HEK293 (cell line): ENCODE results near the gene S100B.
A peak's percentile ranks its signal among the peaks of the same experiment; 100 is the strongest.

Source experiments
- FEZF1 ChIP-seq: fragments of 450-650 bp; formaldehyde crosslinking; IDR thresholded peaks from 2 replicates; pipeline ENCODE4 v1.5.1; 2016; ENCODE audit warnings: missing biosample characterization, missing genetic modification characterization
- MYNN ChIP-seq: fragments of 450-650 bp; formaldehyde crosslinking; IDR thresholded peaks from 2 replicates; pipeline ENCODE4 v1.5.1; 2016; ENCODE audit warnings: missing biosample characterization, missing genetic modification characterization, borderline replicate concordance
- MZF1 ChIP-seq: fragments of 450-650 bp; formaldehyde crosslinking; IDR thresholded peaks from 2 replicates; pipeline ENCODE4 v1.5.1; 2017; ENCODE audit warnings: missing biosample characterization, missing genetic modification characterization, borderline replicate concordance
- PRDM1 ChIP-seq: fragments of 450-650 bp; formaldehyde crosslinking; IDR thresholded peaks from 2 replicates; pipeline ENCODE4; 2016; ENCODE audit warnings: missing biosample characterization, missing genetic modification characterization
- ZBTB1 ChIP-seq: fragments of 450-650 bp; formaldehyde crosslinking; IDR thresholded peaks from 2 replicates; pipeline ENCODE4 v1.5.1; 2016; ENCODE audit warnings: missing biosample characterization, missing genetic modification characterization
- ZEB2 ChIP-seq: fragments of 450-650 bp; formaldehyde crosslinking; IDR thresholded peaks from 2 replicates; pipeline ENCODE4 v1.5.1; 2016; ENCODE audit warnings: missing biosample characterization, missing genetic modification characterization
- ZNF121 ChIP-seq: fragments of 450-650 bp; formaldehyde crosslinking; IDR thresholded peaks from 2 replicates; pipeline ENCODE4 v1.5.1; 2016; ENCODE audit warnings: missing biosample characterization, missing genetic modification characterization
- ZNF341 ChIP-seq: fragments of 450-650 bp; formaldehyde crosslinking; IDR thresholded peaks from 2 replicates; pipeline ENCODE4; 2016; ENCODE audit warnings: low read depth, missing biosample characterization, missing genetic modification characterization
- ZNF416 ChIP-seq: fragments of 450-650 bp; formaldehyde crosslinking; IDR thresholded peaks from 2 replicates; pipeline ENCODE4 v1.5.1; 2016; ENCODE audit warnings: missing biosample characterization, missing genetic modification characterization
- ZNF521 ChIP-seq: fragments of 450-650 bp; formaldehyde crosslinking; IDR thresholded peaks from 2 replicates; pipeline ENCODE4 v1.5.1; 2017; ENCODE audit warnings: missing biosample characterization, mild to moderate bottlenecking, missing genetic modification characterization
- ZNF544 ChIP-seq: fragments of 450-650 bp; formaldehyde crosslinking; IDR thresholded peaks from 2 replicates; pipeline ENCODE4 v1.5.0; 2017; ENCODE audit warnings: missing biosample characterization, missing genetic modification characterization
- ZNF76 ChIP-seq: fragments of 450-650 bp; formaldehyde crosslinking; IDR thresholded peaks from 2 replicates; pipeline ENCODE4; 2016; ENCODE audit warnings: low read depth, missing biosample characterization, missing genetic modification characterization, borderline replicate concordance
- ZNF791 ChIP-seq: fragments of 450-650 bp; formaldehyde crosslinking; IDR thresholded peaks from 2 replicates; pipeline ENCODE4 v1.5.1; 2016; ENCODE audit warnings: missing biosample characterization, missing genetic modification characterization
- TF ChIP-seq, protein P1 (sequence below): fragments of 450-650 bp; formaldehyde crosslinking; IDR thresholded peaks from 2 replicates; pipeline ENCODE4 v1.5.1; 2016; ENCODE audit warnings: missing biosample characterization, missing genetic modification characterization
- TF ChIP-seq, protein P2 (sequence below): fragments of 450-650 bp; formaldehyde crosslinking; IDR thresholded peaks from 2 replicates; pipeline ENCODE4 v1.5.1; 2016; ENCODE audit warnings: missing biosample characterization, missing genetic modification characterization, low read depth
- TF ChIP-seq, protein P3 (sequence below): fragments of 450-650 bp; formaldehyde crosslinking; IDR thresholded peaks from 2 replicates; pipeline ENCODE4 v1.5.1; 2016; ENCODE audit warnings: missing biosample characterization, missing genetic modification characterization
- TF ChIP-seq, protein P4 (sequence below): fragments of 450-650 bp; formaldehyde crosslinking; IDR thresholded peaks from 2 replicates; pipeline ENCODE4 v1.5.1; 2016; ENCODE audit warnings: missing biosample characterization, missing genetic modification characterization
- TF ChIP-seq, protein P5 (sequence below): fragments of 450-650 bp; formaldehyde crosslinking; conservative IDR thresholded peaks from 2 replicates; pipeline ENCODE4 v1.5.1; 2016; ENCODE audit warnings: low read depth, missing biosample characterization, missing genetic modification characterization
- TF ChIP-seq, protein P6 (sequence below): fragments of 450-650 bp; formaldehyde crosslinking; conservative IDR thresholded peaks from 2 replicates; pipeline ENCODE4 v1.5.1; 2016; ENCODE audit warnings: low read depth, missing biosample characterization, missing genetic modification characterization

The S100B gene

DNA sequence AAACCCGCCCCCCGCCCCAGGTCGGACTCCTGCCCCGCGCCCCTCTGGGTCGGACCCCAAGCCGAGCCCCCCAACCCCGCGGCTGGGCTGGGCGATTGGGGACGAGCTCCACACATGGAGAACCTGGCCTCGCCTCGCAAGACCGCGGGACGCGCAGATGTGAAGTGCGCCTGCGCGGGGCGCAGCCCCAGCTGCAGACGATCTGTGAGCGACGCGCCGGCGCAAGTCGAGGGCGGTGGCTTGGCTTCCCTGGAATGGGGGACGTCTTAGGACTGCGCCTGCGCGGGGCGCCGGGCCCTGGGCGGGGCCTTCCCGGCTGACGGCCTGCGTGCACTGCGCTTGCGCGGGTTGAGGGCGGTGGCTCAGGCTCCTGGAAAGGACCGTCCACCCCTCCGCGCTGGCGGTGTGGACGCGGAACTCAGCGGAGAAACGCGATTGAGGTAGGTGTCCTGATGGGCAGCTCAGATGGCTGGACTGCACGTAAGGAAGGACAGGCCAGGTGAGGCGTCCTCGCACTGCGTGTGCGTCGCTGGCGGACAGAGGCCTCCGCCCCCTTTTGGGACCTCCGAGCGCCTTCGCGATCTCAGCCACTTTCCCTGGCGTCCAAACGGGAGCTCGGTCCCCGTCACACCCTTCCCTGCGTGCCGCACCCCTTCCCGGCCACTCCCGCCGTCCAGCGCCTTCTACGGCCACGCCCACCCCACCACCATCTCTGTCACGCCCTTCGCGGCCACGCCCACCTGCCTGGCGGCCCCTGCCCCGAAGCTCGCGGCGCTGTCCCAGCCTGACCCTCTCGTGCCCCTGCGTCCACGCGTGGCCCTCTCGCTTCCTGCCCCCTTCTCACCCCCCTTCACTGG, 30.7 kb upstream of the S100B start, which contains the start of gene PRMT2 (continued):
- TF ChIP-seq, protein P1, sequence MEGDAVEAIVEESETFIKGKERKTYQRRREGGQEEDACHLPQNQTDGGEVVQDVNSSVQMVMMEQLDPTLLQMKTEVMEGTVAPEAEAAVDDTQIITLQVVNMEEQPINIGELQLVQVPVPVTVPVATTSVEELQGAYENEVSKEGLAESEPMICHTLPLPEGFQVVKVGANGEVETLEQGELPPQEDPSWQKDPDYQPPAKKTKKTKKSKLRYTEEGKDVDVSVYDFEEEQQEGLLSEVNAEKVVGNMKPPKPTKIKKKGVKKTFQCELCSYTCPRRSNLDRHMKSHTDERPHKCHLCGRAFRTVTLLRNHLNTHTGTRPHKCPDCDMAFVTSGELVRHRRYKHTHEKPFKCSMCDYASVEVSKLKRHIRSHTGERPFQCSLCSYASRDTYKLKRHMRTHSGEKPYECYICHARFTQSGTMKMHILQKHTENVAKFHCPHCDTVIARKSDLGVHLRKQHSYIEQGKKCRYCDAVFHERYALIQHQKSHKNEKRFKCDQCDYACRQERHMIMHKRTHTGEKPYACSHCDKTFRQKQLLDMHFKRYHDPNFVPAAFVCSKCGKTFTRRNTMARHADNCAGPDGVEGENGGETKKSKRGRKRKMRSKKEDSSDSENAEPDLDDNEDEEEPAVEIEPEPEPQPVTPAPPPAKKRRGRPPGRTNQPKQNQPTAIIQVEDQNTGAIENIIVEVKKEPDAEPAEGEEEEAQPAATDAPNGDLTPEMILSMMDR, result peak; percentile 77
- TF ChIP-seq ZNF121 (tag by site-specific recombination) (no peak), ZNF76 (tag by site-specific recombination) (peak; percentile 93), ZNF521 (tag by site-specific recombination) (no peak), MYNN (tag by site-specific recombination) (no peak), ZEB2 (tag by site-specific recombination) (peak; percentile 94), FEZF1 (no peak), ZNF791 (no peak), ZNF544 (no peak), ZBTB1 (tag by site-specific recombination) (peak; percentile 63; the same call in 1 of the 2 replicates), PRDM1 (tag by site-specific recombination) (peak; percentile 38; the same call in 1 of the 2 replicates), ZNF416 (tag by site-specific recombination) (no peak), ZNF341 (tag by site-specific recombination) (peak; percentile 97), MZF1 (tag by site-specific recombination) (no peak)
- TF ChIP-seq, protein P2, sequence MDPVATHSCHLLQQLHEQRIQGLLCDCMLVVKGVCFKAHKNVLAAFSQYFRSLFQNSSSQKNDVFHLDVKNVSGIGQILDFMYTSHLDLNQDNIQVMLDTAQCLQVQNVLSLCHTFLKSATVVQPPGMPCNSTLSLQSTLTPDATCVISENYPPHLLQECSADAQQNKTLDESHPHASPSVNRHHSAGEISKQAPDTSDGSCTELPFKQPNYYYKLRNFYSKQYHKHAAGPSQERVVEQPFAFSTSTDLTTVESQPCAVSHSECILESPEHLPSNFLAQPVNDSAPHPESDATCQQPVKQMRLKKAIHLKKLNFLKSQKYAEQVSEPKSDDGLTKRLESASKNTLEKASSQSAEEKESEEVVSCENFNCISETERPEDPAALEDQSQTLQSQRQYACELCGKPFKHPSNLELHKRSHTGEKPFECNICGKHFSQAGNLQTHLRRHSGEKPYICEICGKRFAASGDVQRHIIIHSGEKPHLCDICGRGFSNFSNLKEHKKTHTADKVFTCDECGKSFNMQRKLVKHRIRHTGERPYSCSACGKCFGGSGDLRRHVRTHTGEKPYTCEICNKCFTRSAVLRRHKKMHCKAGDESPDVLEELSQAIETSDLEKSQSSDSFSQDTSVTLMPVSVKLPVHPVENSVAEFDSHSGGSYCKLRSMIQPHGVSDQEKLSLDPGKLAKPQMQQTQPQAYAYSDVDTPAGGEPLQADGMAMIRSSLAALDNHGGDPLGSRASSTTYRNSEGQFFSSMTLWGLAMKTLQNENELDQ, result no peak
- TF ChIP-seq, protein P3, sequence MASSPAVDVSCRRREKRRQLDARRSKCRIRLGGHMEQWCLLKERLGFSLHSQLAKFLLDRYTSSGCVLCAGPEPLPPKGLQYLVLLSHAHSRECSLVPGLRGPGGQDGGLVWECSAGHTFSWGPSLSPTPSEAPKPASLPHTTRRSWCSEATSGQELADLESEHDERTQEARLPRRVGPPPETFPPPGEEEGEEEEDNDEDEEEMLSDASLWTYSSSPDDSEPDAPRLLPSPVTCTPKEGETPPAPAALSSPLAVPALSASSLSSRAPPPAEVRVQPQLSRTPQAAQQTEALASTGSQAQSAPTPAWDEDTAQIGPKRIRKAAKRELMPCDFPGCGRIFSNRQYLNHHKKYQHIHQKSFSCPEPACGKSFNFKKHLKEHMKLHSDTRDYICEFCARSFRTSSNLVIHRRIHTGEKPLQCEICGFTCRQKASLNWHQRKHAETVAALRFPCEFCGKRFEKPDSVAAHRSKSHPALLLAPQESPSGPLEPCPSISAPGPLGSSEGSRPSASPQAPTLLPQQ (tag by site-specific recombination), result peak; percentile 88
- TF ChIP-seq, protein P4, sequence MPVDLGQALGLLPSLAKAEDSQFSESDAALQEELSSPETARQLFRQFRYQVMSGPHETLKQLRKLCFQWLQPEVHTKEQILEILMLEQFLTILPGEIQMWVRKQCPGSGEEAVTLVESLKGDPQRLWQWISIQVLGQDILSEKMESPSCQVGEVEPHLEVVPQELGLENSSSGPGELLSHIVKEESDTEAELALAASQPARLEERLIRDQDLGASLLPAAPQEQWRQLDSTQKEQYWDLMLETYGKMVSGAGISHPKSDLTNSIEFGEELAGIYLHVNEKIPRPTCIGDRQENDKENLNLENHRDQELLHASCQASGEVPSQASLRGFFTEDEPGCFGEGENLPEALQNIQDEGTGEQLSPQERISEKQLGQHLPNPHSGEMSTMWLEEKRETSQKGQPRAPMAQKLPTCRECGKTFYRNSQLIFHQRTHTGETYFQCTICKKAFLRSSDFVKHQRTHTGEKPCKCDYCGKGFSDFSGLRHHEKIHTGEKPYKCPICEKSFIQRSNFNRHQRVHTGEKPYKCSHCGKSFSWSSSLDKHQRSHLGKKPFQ (tag by site-specific recombination), result 0 out of 2 replicates have a peak, but pooled peaks have one; percentile 64
- TF ChIP-seq, protein P5, sequence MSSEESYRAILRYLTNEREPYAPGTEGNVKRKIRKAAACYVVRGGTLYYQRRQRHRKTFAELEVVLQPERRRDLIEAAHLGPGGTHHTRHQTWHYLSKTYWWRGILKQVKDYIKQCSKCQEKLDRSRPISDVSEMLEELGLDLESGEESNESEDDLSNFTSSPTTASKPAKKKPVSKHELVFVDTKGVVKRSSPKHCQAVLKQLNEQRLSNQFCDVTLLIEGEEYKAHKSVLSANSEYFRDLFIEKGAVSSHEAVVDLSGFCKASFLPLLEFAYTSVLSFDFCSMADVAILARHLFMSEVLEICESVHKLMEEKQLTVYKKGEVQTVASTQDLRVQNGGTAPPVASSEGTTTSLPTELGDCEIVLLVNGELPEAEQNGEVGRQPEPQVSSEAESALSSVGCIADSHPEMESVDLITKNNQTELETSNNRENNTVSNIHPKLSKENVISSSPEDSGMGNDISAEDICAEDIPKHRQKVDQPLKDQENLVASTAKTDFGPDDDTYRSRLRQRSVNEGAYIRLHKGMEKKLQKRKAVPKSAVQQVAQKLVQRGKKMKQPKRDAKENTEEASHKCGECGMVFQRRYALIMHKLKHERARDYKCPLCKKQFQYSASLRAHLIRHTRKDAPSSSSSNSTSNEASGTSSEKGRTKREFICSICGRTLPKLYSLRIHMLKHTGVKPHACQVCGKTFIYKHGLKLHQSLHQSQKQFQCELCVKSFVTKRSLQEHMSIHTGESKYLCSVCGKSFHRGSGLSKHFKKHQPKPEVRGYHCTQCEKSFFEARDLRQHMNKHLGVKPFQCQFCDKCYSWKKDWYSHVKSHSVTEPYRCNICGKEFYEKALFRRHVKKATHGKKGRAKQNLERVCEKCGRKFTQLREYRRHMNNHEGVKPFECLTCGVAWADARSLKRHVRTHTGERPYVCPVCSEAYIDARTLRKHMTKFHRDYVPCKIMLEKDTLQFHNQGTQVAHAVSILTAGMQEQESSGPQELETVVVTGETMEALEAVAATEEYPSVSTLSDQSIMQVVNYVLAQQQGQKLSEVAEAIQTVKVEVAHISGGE, result peak; percentile 51
- TF ChIP-seq, protein P6, sequence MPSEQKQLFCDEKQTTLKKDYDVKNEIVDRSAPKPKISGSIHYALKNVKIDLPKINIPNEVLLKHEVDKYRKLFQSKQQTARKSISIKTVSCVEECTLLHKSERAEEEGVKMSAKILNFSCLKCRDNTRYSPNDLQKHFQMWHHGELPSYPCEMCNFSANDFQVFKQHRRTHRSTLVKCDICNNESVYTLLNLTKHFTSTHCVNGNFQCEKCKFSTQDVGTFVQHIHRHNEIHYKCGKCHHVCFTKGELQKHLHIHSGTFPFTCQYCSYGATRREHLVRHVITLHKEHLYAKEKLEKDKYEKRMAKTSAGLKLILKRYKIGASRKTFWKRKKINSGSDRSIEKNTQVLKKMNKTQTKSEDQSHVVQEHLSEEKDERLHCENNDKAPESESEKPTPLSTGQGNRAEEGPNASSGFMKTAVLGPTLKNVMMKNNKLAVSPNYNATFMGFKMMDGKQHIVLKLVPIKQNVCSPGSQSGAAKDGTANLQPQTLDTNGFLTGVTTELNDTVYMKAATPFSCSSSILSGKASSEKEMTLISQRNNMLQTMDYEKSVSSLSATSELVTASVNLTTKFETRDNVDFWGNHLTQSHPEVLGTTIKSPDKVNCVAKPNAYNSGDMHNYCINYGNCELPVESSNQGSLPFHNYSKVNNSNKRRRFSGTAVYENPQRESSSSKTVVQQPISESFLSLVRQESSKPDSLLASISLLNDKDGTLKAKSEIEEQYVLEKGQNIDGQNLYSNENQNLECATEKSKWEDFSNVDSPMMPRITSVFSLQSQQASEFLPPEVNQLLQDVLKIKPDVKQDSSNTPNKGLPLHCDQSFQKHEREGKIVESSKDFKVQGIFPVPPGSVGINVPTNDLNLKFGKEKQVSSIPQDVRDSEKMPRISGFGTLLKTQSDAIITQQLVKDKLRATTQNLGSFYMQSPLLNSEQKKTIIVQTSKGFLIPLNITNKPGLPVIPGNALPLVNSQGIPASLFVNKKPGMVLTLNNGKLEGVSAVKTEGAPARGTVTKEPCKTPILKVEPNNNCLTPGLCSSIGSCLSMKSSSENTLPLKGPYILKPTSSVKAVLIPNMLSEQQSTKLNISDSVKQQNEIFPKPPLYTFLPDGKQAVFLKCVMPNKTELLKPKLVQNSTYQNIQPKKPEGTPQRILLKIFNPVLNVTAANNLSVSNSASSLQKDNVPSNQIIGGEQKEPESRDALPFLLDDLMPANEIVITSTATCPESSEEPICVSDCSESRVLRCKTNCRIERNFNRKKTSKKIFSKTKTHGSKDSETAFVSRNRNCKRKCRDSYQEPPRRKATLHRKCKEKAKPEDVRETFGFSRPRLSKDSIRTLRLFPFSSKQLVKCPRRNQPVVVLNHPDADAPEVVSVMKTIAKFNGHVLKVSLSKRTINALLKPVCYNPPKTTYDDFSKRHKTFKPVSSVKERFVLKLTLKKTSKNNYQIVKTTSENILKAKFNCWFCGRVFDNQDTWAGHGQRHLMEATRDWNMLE (tag by site-specific recombination), result peak; percentile 24; the same call in 1 of the 2 replicates
